ENCODE measurements around the gene UPP1. TPM values are rescaled to one million over a fixed set of nuclear protein-coding genes. Genes with fewer than 3 reads are reported as not detected.

Gene UPP1
- total and polyA plus RNA-seq, 2 of the 4 experiments (the other 2 are of a cell fraction) = 3.9 to 14.5 TPM

GRCh38 chr7:48112401-48113165 is 23.5 kb downstream of the UPP1 start:
- no peaks in the 10 kb centered on the region for H3K79me1 ChIP-seq (ENCODE audit: low read depth in 1 of 2, low read length in 2 of 2)
- no peaks in the 10 kb centered on the region for H3K27me3 ChIP-seq (ENCODE audit: control insufficient read depth, insufficient read depth, low read length)
- peak; percentile 82 for ATAC-seq (ENCODE audit: low read depth)
- H3K23ac ChIP-seq (ENCODE audit: low read depth, low read length) = no peak overlapping the region
- no peak overlapping the region for H4K8ac ChIP-seq (ENCODE audit: low read depth in 2 of 2, low read length in 2 of 2)
- WGBS, 2 experiments (ENCODE audit: extremely low coverage in 2 of 2, insufficient read length in 1 of 2) = no CpG with 5 or more reads among the region's 7 CpGs
- H3K27ac ChIP-seq (ENCODE audit: insufficient read depth, low read length) = no peak overlapping the region
- 0 out of 2 replicates have a peak overlapping the region, but pooled peaks have one; percentile 8 for H3K4ac ChIP-seq (ENCODE audit: low read depth, low read length)
- H4K20me1 ChIP-seq (ENCODE audit: insufficient read depth, low read length) = no peaks in the 10 kb centered on the region
- H2BK120ac ChIP-seq (ENCODE audit: low read depth, low read length) = peak overlapping the region; percentile 53
- H3K9ac ChIP-seq (ENCODE audit: low read depth, low read length) = no peak overlapping the region
- 0 out of 2 replicates have a peak overlapping the region, but pooled peaks have one; percentile 0 for H4K91ac ChIP-seq (ENCODE audit: insufficient read depth, low read depth, low read length)
- no TSS peak for BruUV-seq (replicated peaks)
- dilution Hi-C loops (cut with HindIII; ENCODE audit: low sequenced_read_pairs, unreplicated experiment) (loop anchor here (25.0 kb wide), 1 partner anchor 125 kb away; the partner anchor contains the start of gene HUS1), in situ Hi-C loops (cut with MboI; ENCODE audit: low sequenced_read_pairs) (loop anchor here (25.0 kb wide), 1 partner anchor 850 kb away; no protein-coding TSS in a partner anchor), intact Hi-C loops (cut with micrococcal nuclease) (loop anchor here (5.0 kb wide), 2 partner anchors 75 to 845 kb away; partner anchors contain the start of gene C7orf57)
- DNase-seq = peak; percentile 70
- no peak overlapping the region for H2BK20ac ChIP-seq (ENCODE audit: low read depth, low read length)
- H3K56ac ChIP-seq (ENCODE audit: extremely low read depth, insufficient read depth, low read length) = no peak overlapping the region
- H2BK15ac ChIP-seq (ENCODE audit: low read depth, low read length) = no peak overlapping the region
- H3K4me2 ChIP-seq (ENCODE audit: low read depth, low read length) = no peak overlapping the region; the same call in none of the 2 replicates
- peak overlapping the region; percentile 18; the same call in 1 of the 2 replicates for H3K18ac ChIP-seq (ENCODE audit: low read depth, low read length)
- no peak overlapping the region for H2BK5ac ChIP-seq (ENCODE audit: low read depth, low read length, poor library complexity, severe bottlenecking)
- H2AFZ ChIP-seq (replicated peaks; ENCODE audit: low read length, poor library complexity) = no peak overlapping the region
- H3K4me3 ChIP-seq (ENCODE audit: insufficient read depth, low read depth, low read length) = no peak overlapping the region
- peaks cover 8% of the 10 kb centered on the region; the same call in 1 of the 2 replicates for H3K9me1 ChIP-seq (ENCODE audit: insufficient read depth, low read length)
- no peak overlapping the region for H4K5ac ChIP-seq (ENCODE audit: low read depth, low read length)
- CTCF ChIA-PET = no interaction called here
- H3K14ac ChIP-seq (replicated peaks; ENCODE audit: low read depth, low read length) = no peak overlapping the region; the same call in 1 of the 2 replicates
- H2AK9ac ChIP-seq (replicated peaks; ENCODE audit: low read depth, low read length, poor library complexity) = no peak overlapping the region
- H3K36me3 ChIP-seq (ENCODE audit: control insufficient read depth, insufficient read depth, low read length) = peaks cover 15% of the 10 kb centered on the region
- TF ChIP-seq ELK1 (IDR thresholded peaks at IDR 0.05; ENCODE audit: borderline replicate concordance, low read depth, low read length) = no peak
- TF ChIP-seq RCOR1 (IDR thresholded peaks at IDR 0.05; ENCODE audit: insufficient replicate concordance, low read length) = no peak
- no peak for TF ChIP-seq CEBPB (IDR thresholded peaks at IDR 0.05; ENCODE audit: low read depth, low read length)
- POLR2A ChIA-PET (ENCODE audit: unreplicated experiment) = no interaction called here
- no peak overlapping the region for H2AK5ac ChIP-seq (ENCODE audit: low read depth, low read length)
- H3K4me1 ChIP-seq (ENCODE audit: control insufficient read depth, insufficient read depth, low read length) = peaks cover 6% of the 10 kb centered on the region
- H3K9me3 ChIP-seq (ENCODE audit: control insufficient read depth, insufficient read depth, low read length) = no peaks in the 10 kb centered on the region

Data from IMR-90 (cell line).